SHP77 (cell line): Measurements from ENCODE around the gene SOX10.
"Not testable (repeated sequence)": the region's sequence is repeated elsewhere in the genome, so short reads cannot be mapped to it uniquely, and the experiment has no call there.

Source experiments
- DNase-seq, 2 experiments: peaks; one replicate each; lab custom pipeline; 2025; lab: John Stamatoyannopoulos, UW

The SOX10 gene

GRCh38 chr22:37961062-37961461 lies 23.3 kb downstream of the SOX10 start:
- DNase-seq, result no peak

- no peak for DNase-seq
Observed at GRCh38 chr22:37959231-37959825, 25.0 kb downstream of the SOX10 start.

GRCh38 chr22:37957232-37957631 lies 27.1 kb downstream of the SOX10 start:
- no peak for DNase-seq

GRCh38 chr22:37955825-37956397 lies 28.4 kb downstream of the SOX10 start:
- not testable (repeated sequence) for DNase-seq

- no peak for DNase-seq
Observed at GRCh38 chr22:37954686-37955085, 29.7 kb downstream of the SOX10 start.

- DNase-seq, result peak; percentile 94 to 97
Observed at GRCh38 chr22:37953437-37954179, 30.7 kb downstream of the SOX10 start, which contains the start of the genes C22orf23 and POLR2F. Gene C22orf23 (minus strand): TSS chr22:37953601. CDS start chr22:37953149, 452 bp downstream. Gene POLR2F (plus strand): TSS chr22:37953699. CDS start chr22:37953788, 89 bp downstream.

GRCh38 chr22:37953062-37953436 lies 31.3 kb downstream of the SOX10 start:
- no peak for DNase-seq

GRCh38 chr22:37952629-37953028 lies 31.7 kb downstream of the SOX10 start:
- DNase-seq, result not testable (repeated sequence)

GRCh38 chr22:37951305-37951704 lies 33.0 kb downstream of the SOX10 start:
- DNase-seq, result no peak

- DNase-seq, result not testable (repeated sequence)
Observed at GRCh38 chr22:37947142-37947795, 37.1 kb downstream of the SOX10 start.

- not testable (repeated sequence) for DNase-seq
Observed at GRCh38 chr22:37944423-37944822, 39.9 kb downstream of the SOX10 start.

GRCh38 chr22:37943825-37944198 lies 40.5 kb downstream of the SOX10 start:
- no peak for DNase-seq

GRCh38 chr22:37943136-37943824 lies 41.1 kb downstream of the SOX10 start:
- DNase-seq, result no peak

GRCh38 chr22:37942133-37942532 lies 42.2 kb downstream of the SOX10 start:
- DNase-seq, result no peak

GRCh38 chr22:37940698-37941376 lies 43.5 kb downstream of the SOX10 start:
- DNase-seq, result no peak

- DNase-seq, result peak; percentile 72 to 78
Observed at GRCh38 chr22:37933711-37934376, 50.5 kb downstream of the SOX10 start.

GRCh38 chr22:37932821-37933578 lies 51.4 kb downstream of the SOX10 start:
- DNase-seq, result peak in 1 of 2 experiments; percentile 3

GRCh38 chr22:37932401-37932800 lies 52.0 kb downstream of the SOX10 start:
- no peak for DNase-seq

- no peak for DNase-seq
Observed at GRCh38 chr22:37931893-37932389, 52.4 kb downstream of the SOX10 start.

GRCh38 chr22:37930952-37931440 lies 53.4 kb downstream of the SOX10 start:
- DNase-seq, result peak; percentile 19 to 22
